ENCODE measurements around the gene ITIH6.

- TF ChIP-seq FOXK2 (IDR thresholded peaks at IDR 0.05) (no peak), FOXM1 (IDR thresholded peaks at IDR 0.05; ENCODE audit: borderline replicate concordance) (no peak), TARDBP (IDR thresholded peaks at IDR 0.05) (no peak), ZNF384 (IDR thresholded peaks at IDR 0.05) (no peak), L3MBTL2 (conservative IDR thresholded peaks at IDR 0.05) (no peak), SUZ12 (IDR thresholded peaks at IDR 0.05) (no peak), SP1 (IDR thresholded peaks at IDR 0.05) (no peak), ELF4 (IDR thresholded peaks at IDR 0.05) (no peak), BHLHE40 (IDR thresholded peaks at IDR 0.05; ENCODE audit: borderline replicate concordance) (no peak), LEF1 (IDR thresholded peaks at IDR 0.05; ENCODE audit: borderline replicate concordance) (no peak), CTBP1 (IDR thresholded peaks at IDR 0.05; ENCODE audit: borderline replicate concordance) (no peak), HDGF (IDR thresholded peaks at IDR 0.05; ENCODE audit: borderline replicate concordance) (no peak)
These were observed 45.0 kb upstream of the ITIH6 start for GRCh38 chrX:54843050-54843449.
